Suprapubic skin (tissue), 4 donors: ENCODE results near the gene HIVEP3. TPM values are rescaled to one million over a fixed set of nuclear protein-coding genes. Genes with fewer than 3 reads are reported as not detected.

Experiments used
- DNase-seq, 2 donors: peaks; one replicate each; pipeline ENCODE4 v3.0.0-alpha.2; 2019; ENCODE audit warnings: low spot score in 2 of 2
- H3K27ac ChIP-seq: fragments of 200-600 bp; sonication (generic); one replicate; pipeline ENCODE4 v1.5.1; 2019
- H3K27me3 ChIP-seq: fragments of 200-600 bp; sonication (generic); one replicate; pipeline ENCODE4 v1.5.1; 2019
- H3K36me3 ChIP-seq: fragments of 200-600 bp; sonication (generic); one replicate; pipeline ENCODE4 v1.5.1; 2019
- H3K4me1 ChIP-seq: fragments of 200-600 bp; sonication (generic); one replicate; pipeline ENCODE4 v1.5.1; 2019
- H3K4me3 ChIP-seq: fragments of 200-600 bp; sonication (generic); one replicate; pipeline ENCODE4 v1.5.1; 2019; ENCODE audit warnings: mild to moderate bottlenecking
- H3K9me3 ChIP-seq: fragments of 200-600 bp; sonication (generic); one replicate; pipeline ENCODE4 v1.5.1; 2019
- EP300 ChIP-seq: sonication (generic); formaldehyde crosslinking; IDR thresholded peaks from one replicate; pipeline ENCODE4 v1.6.1; 2017; ENCODE audit warnings: antibody characterized with exemption
- POLR2A ChIP-seq, 2 donors: fragments of 450-650 bp; IDR thresholded peaks; one replicate each; pipeline ENCODE4 v1.6.1; 2017; ENCODE audit warnings: antibody characterized with exemption in 2 of 2, mild to moderate bottlenecking in 2 of 2, moderate library complexity in 2 of 2
- POLR2AphosphoS5 ChIP-seq, 3 donors: sonication (generic); formaldehyde crosslinking; IDR thresholded peaks; one replicate each; pipeline ENCODE4 v1.6.1; 2017; ENCODE audit warnings: antibody characterized with exemption in 3 of 3
- WGBS: methylation state at CpG from one replicate; pipeline ENCODE4 v1.1.5; 2018; 5-methylcytosine and 5-hydroxymethylcytosine counted together
- total RNA-seq, 4 donors: library from RNA; depleted of rRNA; stranded (reverse); fragments of >200 nt; gene quantifications; one replicate each; pipeline ENCODE4 v1.1.0, GENCODE V29; 2016
- TF ChIP-seq, protein P1 (sequence below), 2 donors: fragments of 200-600 bp in 1 of 2; fragments of 450-650 bp in 1 of 2; sonication (generic) in 1 of 2; IDR thresholded peaks; one replicate each; pipeline ENCODE4 v1.5.1; 2016 to 2019; ENCODE audit warnings: antibody characterized with exemption in 2 of 2, mild to moderate bottlenecking in 1 of 2, moderate library complexity in 1 of 2

The HIVEP3 gene
- total RNA-seq, 4 donors from 2014 or later = 11.3 to 23.9 (median 18.3) TPM

DNA sequence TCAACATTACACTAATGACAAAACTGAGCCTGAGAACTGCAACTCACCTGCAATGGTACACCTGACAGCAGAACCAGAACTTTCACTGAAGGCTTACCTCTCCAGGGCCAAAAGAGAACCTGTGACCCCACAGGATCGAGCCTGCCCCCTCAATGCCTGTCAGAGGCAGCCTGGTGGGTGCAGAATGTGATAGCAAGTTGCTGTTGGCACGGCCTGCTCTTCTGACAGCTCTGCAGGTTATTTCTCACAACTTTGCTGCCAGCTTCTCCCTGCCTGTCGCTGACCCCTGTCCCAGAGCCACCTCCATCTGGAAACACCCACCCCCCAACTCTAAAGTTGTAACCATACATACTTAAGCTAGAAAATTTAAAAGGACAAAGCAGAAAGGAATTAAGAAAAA, 35.2 kb downstream of the HIVEP3 start:
- H3K27me3 ChIP-seq = no peaks in the 10 kb centered on the region
- DNase-seq = no peak
- WGBS = 79% methylated on average over 3 of the region's 3 CpGs
- no peak overlapping the region for H3K27ac ChIP-seq
- peaks cover 4% of the 10 kb centered on the region for H3K4me1 ChIP-seq
- no peaks in the 10 kb centered on the region for H3K9me3 ChIP-seq
- H3K36me3 ChIP-seq = no peaks in the 10 kb centered on the region
- H3K4me3 ChIP-seq = no peak overlapping the region
- no peak for TF ChIP-seq POLR2A (IDR thresholded peaks at IDR 0.05)
- TF ChIP-seq, protein P1, sequence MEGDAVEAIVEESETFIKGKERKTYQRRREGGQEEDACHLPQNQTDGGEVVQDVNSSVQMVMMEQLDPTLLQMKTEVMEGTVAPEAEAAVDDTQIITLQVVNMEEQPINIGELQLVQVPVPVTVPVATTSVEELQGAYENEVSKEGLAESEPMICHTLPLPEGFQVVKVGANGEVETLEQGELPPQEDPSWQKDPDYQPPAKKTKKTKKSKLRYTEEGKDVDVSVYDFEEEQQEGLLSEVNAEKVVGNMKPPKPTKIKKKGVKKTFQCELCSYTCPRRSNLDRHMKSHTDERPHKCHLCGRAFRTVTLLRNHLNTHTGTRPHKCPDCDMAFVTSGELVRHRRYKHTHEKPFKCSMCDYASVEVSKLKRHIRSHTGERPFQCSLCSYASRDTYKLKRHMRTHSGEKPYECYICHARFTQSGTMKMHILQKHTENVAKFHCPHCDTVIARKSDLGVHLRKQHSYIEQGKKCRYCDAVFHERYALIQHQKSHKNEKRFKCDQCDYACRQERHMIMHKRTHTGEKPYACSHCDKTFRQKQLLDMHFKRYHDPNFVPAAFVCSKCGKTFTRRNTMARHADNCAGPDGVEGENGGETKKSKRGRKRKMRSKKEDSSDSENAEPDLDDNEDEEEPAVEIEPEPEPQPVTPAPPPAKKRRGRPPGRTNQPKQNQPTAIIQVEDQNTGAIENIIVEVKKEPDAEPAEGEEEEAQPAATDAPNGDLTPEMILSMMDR (IDR thresholded peaks at IDR 0.05) = no peak

DNA sequence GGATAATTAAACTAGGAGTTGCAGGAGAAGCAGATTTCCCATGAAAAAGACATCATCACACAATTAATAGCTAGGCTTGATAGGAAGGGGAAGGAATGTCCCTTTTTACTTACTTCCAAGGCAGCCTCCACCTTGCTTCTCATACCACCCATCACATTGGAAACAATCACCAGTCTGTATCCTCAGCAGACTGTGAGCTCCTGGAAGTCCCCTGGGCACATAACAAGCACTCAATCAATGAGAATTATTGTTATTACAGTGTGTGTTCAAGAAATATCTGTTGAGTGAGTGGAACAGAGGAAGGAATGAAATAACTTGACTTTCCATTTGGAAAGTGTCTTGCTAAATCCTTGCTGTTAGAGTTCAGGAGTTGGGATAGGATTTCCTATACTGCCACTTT, 36.2 kb downstream of the HIVEP3 start:
- no peak for TF ChIP-seq EP300
- no peak for TF ChIP-seq POLR2A (IDR thresholded peaks at IDR 0.05)
- TF ChIP-seq, protein P1 (IDR thresholded peaks at IDR 0.05) = no peak
- TF ChIP-seq POLR2AphosphoS5 (IDR thresholded peaks at IDR 0.05) = no peak
- Histone ChIP-seq H3K27me3 (no peaks in the 10 kb centered on the region), H3K27ac (peak overlapping the region; percentile 7), H3K9me3 (no peaks in the 10 kb centered on the region), H3K4me3 (no peak overlapping the region), H3K36me3 (no peaks in the 10 kb centered on the region), H3K4me1 (peaks cover 4% of the 10 kb centered on the region)
- DNase-seq = no peak

DNA sequence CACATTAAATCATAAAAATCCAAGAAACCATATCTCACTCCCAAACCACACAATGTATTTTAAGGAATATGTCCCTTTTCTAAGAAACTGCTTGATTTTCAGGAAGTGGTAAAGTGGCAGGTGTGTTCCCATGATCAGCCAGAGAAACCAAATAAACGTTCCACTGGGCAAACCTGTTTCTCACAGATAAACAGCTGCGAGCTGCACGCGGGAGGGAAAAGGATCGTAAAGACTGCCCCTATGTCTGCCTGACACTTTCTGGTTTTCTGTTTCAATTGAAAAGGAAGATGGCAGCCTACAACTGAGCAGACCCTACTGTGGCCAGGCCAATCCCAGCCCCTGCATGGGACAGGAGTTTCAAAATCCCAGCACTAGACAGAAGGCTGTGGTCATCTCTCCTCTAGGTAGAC, 36.6 kb downstream of the HIVEP3 start:
- Histone ChIP-seq H3K27ac (peak overlapping the region; percentile 7), H3K27me3 (no peaks in the 10 kb centered on the region), H3K9me3 (no peaks in the 10 kb centered on the region), H3K4me1 (peaks cover 4% of the 10 kb centered on the region), H3K4me3 (no peak overlapping the region), H3K36me3 (no peaks in the 10 kb centered on the region)
- no peak for DNase-seq
- no peak for TF ChIP-seq POLR2A (IDR thresholded peaks at IDR 0.05)
- WGBS = 49% methylated on average over 5 of the region's 5 CpGs

DNA sequence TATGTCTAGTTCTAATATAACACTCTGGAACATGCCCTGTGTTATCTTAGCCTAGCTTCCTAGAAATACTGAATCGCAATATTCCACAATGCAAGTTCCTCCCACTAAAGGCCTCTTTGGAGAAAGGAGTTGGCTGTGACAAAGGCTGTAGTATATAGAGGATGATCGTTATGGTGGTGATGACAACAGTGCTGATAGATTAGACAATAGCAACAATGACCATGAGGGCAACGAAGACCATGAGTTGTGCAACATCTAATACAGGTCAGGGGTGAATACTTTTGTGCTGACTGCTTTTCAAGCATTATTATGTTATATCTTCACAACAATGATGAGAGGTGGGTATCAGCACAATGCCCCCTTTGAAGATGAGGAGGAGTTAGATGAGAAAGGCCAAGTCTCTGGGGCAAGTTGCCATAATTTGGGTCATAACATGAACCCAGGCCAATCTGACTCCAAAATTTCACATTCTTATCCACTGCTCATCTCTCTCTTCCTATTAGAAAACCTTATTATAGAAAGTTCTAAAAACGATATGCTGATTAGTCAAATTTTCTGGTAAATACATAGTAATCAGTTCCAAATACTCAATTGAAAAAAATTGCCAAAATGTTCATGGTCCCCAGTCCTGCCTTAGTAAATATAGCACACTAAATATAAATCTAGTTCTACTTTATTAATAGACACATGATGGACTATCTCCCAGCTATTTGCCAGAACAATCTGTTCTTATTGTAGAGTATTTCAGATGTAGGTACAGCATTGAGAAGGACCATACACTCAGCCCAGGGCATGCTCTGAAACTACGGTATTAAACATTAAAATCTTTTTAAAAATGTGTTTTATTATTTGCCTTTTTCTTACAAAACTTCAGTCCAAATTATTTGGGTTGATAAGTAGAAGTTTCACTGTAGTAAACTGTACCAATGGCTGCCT, 37.5 kb downstream of the HIVEP3 start:
- DNase-seq = no peak
- Histone ChIP-seq H3K4me1 (peaks cover 4% of the 10 kb centered on the region), H3K9me3 (no peaks in the 10 kb centered on the region), H3K36me3 (no peaks in the 10 kb centered on the region), H3K27ac (no peak overlapping the region), H3K27me3 (no peaks in the 10 kb centered on the region), H3K4me3 (no peak overlapping the region)
- 81% methylated on average over 5 of the region's 5 CpGs for WGBS
- TF ChIP-seq POLR2AphosphoS5 (IDR thresholded peaks at IDR 0.05) (no peak), POLR2A (IDR thresholded peaks at IDR 0.05) (no peak), EP300 (no peak)
- TF ChIP-seq, protein P1 (IDR thresholded peaks at IDR 0.05) = no peak

DNA sequence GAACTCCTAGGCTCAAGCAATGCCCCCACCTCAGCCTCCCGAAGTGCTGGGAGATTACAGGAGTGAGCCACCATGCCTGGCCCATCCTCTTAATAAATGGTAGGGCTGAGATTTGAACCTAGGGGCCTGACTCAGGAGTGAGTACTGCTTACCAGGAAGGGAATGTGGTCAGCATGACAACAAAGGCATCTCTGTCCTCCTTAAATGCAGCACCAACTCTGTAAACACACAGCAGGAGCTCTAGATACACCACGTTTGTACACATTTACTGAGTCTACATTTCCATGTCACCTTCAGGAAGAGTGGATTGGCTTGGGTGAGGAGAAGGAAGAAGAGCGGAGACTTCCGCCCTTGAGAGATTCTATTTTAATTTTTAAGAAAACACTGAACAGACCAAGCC, 38.5 kb downstream of the HIVEP3 start:
- 69% methylated on average over 4 of the region's 4 CpGs for WGBS
- H3K27ac ChIP-seq = no peak overlapping the region

More for the DNA sequence above, 38.5 kb downstream of the HIVEP3 start:
- H3K4me1 ChIP-seq = peaks cover 4% of the 10 kb centered on the region
- H3K27me3 ChIP-seq = no peaks in the 10 kb centered on the region
- DNase-seq = no peak
- H3K36me3 ChIP-seq = no peaks in the 10 kb centered on the region
- TF ChIP-seq EP300 = no peak
- TF ChIP-seq, protein P1 (IDR thresholded peaks at IDR 0.05) = no peak
- TF ChIP-seq POLR2A (IDR thresholded peaks at IDR 0.05) = no peak
- no peak for TF ChIP-seq POLR2AphosphoS5 (IDR thresholded peaks at IDR 0.05)
- no peak overlapping the region for H3K4me3 ChIP-seq
- H3K9me3 ChIP-seq = no peaks in the 10 kb centered on the region
